Fibroblast of villous mesenchyme (primary cell): Measurements from ENCODE around the gene PRG3. TPM values are rescaled to one million over a fixed set of nuclear protein-coding genes. Genes with fewer than 3 reads are reported as not detected.

Experiments
- DNase-seq: peaks from one replicate; pipeline ENCODE4 v3.0.0-alpha.2; 2010; ENCODE audit warnings: low read depth
- H3K4me3 ChIP-seq: 2 replicates; pipeline ENCODE4 v1.5.1; 2011; ENCODE audit warnings: low read depth, mild to moderate bottlenecking, low read length
- total RNA-seq: library from RNA; depleted of rRNA; stranded (reverse); fragments of >200 nt; gene quantifications from 2 replicates; pipeline ENCODE4 v1.2.3, GENCODE V29; 2012
- TF ChIP-seq, protein P1 (sequence below): IDR thresholded peaks from 2 replicates; pipeline ENCODE4 v1.5.1; 2012; ENCODE audit warnings: low read depth, mild to moderate bottlenecking, low read length; ENCODE audit not compliant: insufficient read depth

The PRG3 gene
- total RNA-seq, 1 donor: not detected

DNA sequence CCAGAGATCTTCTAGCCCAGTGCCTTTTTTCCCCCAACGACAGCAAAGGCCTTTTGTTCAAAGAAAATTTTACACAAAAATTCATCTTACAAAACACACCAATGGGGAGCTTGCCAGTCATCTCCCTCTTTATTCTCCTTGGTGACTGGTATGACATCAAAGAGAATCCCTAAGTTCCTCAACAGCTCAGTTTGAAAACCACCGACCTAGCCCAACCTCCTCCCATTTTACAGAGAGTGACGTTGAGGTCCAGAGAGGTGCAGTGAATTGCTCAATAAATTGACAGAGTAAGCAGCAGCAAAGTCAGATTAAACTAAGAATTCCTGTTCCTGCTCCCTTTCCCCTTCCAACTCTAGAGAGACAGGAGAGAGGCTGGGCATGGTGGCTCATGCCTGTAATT lies 38.2 kb upstream of the PRG3 start:
- no peak overlapping the region for H3K4me3 ChIP-seq
- no peak for DNase-seq
- TF ChIP-seq, protein P1, sequence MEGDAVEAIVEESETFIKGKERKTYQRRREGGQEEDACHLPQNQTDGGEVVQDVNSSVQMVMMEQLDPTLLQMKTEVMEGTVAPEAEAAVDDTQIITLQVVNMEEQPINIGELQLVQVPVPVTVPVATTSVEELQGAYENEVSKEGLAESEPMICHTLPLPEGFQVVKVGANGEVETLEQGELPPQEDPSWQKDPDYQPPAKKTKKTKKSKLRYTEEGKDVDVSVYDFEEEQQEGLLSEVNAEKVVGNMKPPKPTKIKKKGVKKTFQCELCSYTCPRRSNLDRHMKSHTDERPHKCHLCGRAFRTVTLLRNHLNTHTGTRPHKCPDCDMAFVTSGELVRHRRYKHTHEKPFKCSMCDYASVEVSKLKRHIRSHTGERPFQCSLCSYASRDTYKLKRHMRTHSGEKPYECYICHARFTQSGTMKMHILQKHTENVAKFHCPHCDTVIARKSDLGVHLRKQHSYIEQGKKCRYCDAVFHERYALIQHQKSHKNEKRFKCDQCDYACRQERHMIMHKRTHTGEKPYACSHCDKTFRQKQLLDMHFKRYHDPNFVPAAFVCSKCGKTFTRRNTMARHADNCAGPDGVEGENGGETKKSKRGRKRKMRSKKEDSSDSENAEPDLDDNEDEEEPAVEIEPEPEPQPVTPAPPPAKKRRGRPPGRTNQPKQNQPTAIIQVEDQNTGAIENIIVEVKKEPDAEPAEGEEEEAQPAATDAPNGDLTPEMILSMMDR: no peak

DNA sequence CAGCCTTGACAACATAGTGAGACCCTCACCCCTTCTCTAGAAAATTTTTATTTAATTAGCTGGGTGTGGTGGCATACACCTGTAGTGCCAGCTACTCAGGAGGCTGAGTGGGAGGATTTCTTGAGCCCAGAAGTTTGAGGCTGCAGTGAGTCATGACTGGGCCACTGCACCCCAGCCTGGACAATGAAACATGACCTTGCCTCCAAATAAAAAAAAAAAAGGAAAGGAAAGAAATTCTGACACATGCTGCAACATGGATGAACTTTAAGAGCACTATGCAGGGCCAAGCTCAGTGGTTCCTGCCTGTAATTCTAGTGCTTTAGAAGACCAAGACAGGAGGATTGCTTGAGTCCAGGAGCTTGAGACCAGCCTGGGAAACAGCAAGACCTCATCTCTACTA lies 37.2 kb upstream of the PRG3 start:
- TF ChIP-seq, protein P1: no peak
- no peak overlapping the region for H3K4me3 ChIP-seq
- DNase-seq: no peak

DNA sequence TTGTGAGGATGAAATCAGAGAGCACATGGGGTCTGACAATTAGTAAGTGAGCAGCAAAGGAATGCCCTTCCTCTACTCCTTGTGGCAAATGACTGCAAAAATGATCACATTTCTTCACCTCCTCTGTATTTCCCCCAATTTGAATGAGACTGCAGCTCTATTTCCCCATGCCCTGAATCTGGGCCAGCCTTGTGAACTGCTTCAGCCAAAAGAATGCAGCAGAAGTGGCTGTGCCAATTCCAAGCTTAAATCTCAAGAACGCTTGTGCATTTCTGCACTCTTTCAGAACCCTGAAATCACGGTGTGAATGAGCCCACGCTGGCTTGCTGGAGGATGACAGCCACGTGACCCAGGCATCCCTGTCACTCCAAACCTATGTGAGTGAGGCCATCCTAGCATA lies 36.1 kb upstream of the PRG3 start:
- no peak overlapping the region for H3K4me3 ChIP-seq
- no peak for DNase-seq
- TF ChIP-seq, protein P1: no peak

DNA sequence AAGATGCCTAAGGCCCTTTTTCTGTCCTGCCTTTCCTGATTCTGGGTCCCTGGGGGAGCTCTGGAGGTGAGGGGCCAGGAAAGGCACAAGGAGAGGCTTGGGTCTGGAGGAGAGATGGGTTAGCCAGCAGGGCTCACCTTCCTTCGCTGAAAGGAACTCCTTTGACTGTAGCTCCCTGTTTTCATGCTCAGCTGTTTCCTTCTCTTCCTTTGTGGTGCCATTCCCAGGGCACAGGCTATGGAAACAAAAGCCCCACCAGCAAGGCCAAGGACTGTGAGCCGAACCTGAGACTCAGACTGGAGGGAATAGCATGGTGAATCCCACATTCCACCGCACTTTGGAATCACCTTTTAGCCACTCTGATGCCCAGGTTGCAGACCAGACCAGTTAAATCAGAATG lies 35.5 kb upstream of the PRG3 start:
- H3K4me3 ChIP-seq: no peak overlapping the region
- DNase-seq: no peak
- TF ChIP-seq, protein P1: no peak

DNA sequence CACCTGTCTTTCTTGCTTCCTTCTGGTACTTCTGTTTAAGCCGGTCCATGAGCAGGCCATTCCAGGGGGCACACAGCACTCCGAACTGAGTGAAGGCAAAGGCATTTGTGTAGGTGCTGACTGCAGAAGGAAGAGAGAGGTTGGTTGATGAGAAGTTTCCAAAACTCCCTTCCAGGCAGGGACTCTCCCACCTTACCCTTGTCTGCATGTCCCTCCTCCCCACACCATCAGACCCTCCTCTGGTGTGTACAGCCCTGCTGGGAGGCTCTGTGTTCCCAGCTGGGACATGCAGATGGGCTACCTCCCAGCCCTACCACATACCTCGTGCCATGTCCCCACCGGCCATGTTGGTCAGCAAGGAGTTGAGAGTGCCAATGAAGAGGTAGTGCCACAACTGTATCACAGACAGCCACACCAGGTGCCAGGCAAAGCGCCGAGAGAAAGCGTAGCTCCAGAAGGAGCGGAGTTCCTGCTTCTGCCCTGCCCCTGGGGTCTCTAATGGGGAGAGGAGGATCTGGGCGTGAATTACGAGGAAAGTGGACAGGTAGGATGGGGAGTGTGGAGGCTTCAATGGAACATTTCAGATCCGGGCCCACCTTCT lies 33.8 kb upstream of the PRG3 start:
- DNase-seq: no peak
- TF ChIP-seq, protein P1: no peak
- H3K4me3 ChIP-seq: no peak overlapping the region

DNA sequence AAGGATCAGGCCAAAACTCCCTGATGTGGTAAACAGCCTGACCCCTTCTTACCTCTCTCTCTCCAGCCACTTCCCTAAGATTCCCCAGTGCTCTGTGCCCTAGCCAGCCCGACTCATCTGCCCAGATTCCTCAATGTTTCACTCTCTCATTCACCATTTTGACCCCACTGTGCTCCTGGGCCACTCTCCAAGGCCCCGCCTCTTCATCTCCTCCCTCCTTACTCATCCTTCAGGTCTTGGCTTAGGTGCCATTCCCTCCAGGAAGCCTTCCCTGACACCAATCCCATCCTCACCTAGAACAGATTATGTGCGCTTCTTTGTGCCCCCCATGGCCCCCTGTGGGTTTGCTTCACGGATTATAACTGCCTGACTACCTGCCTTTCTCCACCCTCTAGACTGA lies 32.7 kb upstream of the PRG3 start:
- no peak overlapping the region for H3K4me3 ChIP-seq
- TF ChIP-seq, protein P1: no peak
- DNase-seq: no peak

DNA sequence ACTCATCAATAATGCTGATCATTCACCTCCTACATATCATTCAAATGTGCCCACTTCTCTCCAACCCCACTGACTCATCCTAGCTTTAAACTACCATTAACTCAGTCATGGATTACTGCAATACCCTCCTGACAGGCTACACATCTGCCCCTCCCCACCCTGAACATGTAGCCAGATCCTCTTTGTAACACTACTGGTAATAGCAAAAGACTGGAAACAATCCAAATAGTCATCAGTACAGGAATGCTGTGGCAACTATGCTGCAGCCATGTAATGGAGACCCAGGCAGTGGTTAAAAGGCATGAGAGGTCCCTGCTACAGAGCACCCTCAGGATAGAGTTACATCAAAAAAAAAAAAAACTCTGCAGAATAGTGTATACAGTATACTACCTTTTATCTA lies 29.3 kb upstream of the PRG3 start:
- DNase-seq: peak; percentile 29
- TF ChIP-seq, protein P1: no peak
- no peak overlapping the region for H3K4me3 ChIP-seq
